Bronchial epithelial cell (primary cell): ENCODE measurements around the gene SEMA3C. TPM values are rescaled to one million over a fixed set of nuclear protein-coding genes. Genes with fewer than 3 reads are reported as not detected.

ENCODE experiments used
- DNase-seq: peaks from one replicate; pipeline ENCODE4 v3.0.0-alpha.2; 2010; ENCODE audit warnings: low read depth
- FAIRE-seq: peaks from 2 replicates; lab custom pipeline; 2011; peaks lifted over from hg19 to GRCh38; lab: Jason Lieb, UNC
- H3K27me3 ChIP-seq: 2 replicates; pipeline ENCODE4 v1.5.1; 2011; ENCODE audit warnings: low read length; ENCODE audit not compliant: control insufficient read depth, insufficient read depth
- H3K36me3 ChIP-seq: 2 replicates; pipeline ENCODE4 v1.5.1; 2011; ENCODE audit warnings: low read length; ENCODE audit not compliant: control insufficient read depth, insufficient read depth
- H3K4me3 ChIP-seq: 2 replicates; pipeline ENCODE4 v1.5.1; 2011; ENCODE audit warnings: mild to moderate bottlenecking, low read depth, low read length, control low read depth
- CTCF ChIP-seq: IDR thresholded peaks from 2 replicates; pipeline ENCODE4 v1.5.1; 2011; ENCODE audit warnings: mild to moderate bottlenecking, moderate library complexity, low read length, control low read depth, inconsistent platforms; ENCODE audit not compliant: insufficient read depth, severe bottlenecking
- total RNA-seq: library from RNA; depleted of rRNA; stranded (reverse); fragments of >200 nt; gene quantifications from 2 replicates; pipeline ENCODE4 v1.2.1, GENCODE V29; 2014

SEMA3C gene
- total RNA-seq: 147 and 178 TPM in 2 replicates

GRCh38 chr7:80918909-80919721, at the start of gene SEMA3C:
Gene SEMA3C, minus strand, starts transcription at chr7:80919051. Its CDS starts 2,270 bp downstream, at chr7:80916781.
- DNase-seq: peak; percentile 84
- no peak for FAIRE-seq
- no peak for TF ChIP-seq CTCF

GRCh38 chr7:80968606-80969005, 49.8 kb upstream of the SEMA3C start:
- H3K27me3 ChIP-seq: no peaks in the 10 kb centered on the region
- DNase-seq (no peak), FAIRE-seq (no peak)
- TF ChIP-seq CTCF: no peak
- H3K36me3 ChIP-seq: no peaks in the 10 kb centered on the region
- H3K4me3 ChIP-seq: no peak overlapping the region

More at GRCh38 chr7:80918909-80919721, at the start of gene SEMA3C:
- H3K4me3 ChIP-seq: peak within 1 kb of the TSS; percentile 68
- no peaks in the 10 kb centered on the region for H3K27me3 ChIP-seq
- H3K36me3 ChIP-seq: peaks cover 2% of the 10 kb centered on the region

GRCh38 chr7:80967917-80968297, 49.1 kb upstream of the SEMA3C start:
- Histone ChIP-seq H3K36me3 (no peaks in the 10 kb centered on the region), H3K4me3 (no peak overlapping the region), H3K27me3 (no peaks in the 10 kb centered on the region)
- no peak for FAIRE-seq
- TF ChIP-seq CTCF: no peak
- DNase-seq: no peak

GRCh38 chr7:80967071-80967916, 48.4 kb upstream of the SEMA3C start:
- H3K36me3 ChIP-seq: no peaks in the 10 kb centered on the region
- DNase-seq (no peak), FAIRE-seq (peak; percentile 40)
- TF ChIP-seq CTCF: no peak
- no peaks in the 10 kb centered on the region for H3K27me3 ChIP-seq
- no peak overlapping the region for H3K4me3 ChIP-seq

GRCh38 chr7:80960244-80960795, 41.5 kb upstream of the SEMA3C start:
- DNase-seq (no peak), FAIRE-seq (no peak)
- Histone ChIP-seq H3K4me3 (no peak overlapping the region), H3K27me3 (no peaks in the 10 kb centered on the region), H3K36me3 (no peaks in the 10 kb centered on the region)
- no peak for TF ChIP-seq CTCF
